Measurements from ENCODE around the gene LITAFD. TPM values are rescaled to one million over a fixed set of nuclear protein-coding genes. Genes with fewer than 3 reads are reported as not detected.

The LITAFD gene
- total and polyA plus RNA-seq, 9 of the 15 experiments (the other 6 are each of a cell fraction or from before 2014, with no cell fraction given), result not detected

- TF ChIP-seq E2F8 (IDR thresholded peaks at IDR 0.05; ENCODE audit: low read depth, partially characterized antibody) (no peak), HDAC1 (IDR thresholded peaks at IDR 0.05) (peak; percentile 70 to 93; a peak in 3 of 4 replicates), HDAC3 (IDR thresholded peaks at IDR 0.05; ENCODE audit: borderline replicate concordance, partially characterized antibody) (no peak), CREB3L1 (IDR thresholded peaks at IDR 0.05; ENCODE audit: borderline replicate concordance, low read depth) (peak; percentile 29; the same call in 1 of the 2 replicates), RBM25 (IDR thresholded peaks at IDR 0.05; ENCODE audit: low read depth, low read length, severe bottlenecking) (no peak), ZFX (CRISPR knock-in tag; IDR thresholded peaks at IDR 0.05) (peak; percentile 59), ZBTB7A (IDR thresholded peaks at IDR 0.05; ENCODE audit: borderline replicate concordance, control insufficient read depth, low read depth, low read length) (peak; percentile 92), BCOR (IDR thresholded peaks at IDR 0.05) (peak; percentile 85; the same call in 1 of the 2 replicates), DIDO1 (tag; IDR thresholded peaks at IDR 0.05; ENCODE audit: low read depth) (no peak), ZFPM2 (CRISPR knock-in tag; IDR thresholded peaks at IDR 0.05) (no peak), YY1 (IDR thresholded peaks at IDR 0.05; ENCODE audit: borderline replicate concordance in 1 of 3, control insufficient read depth in 1 of 3, extremely low read depth in 1 of 3, insufficient read depth in 3 of 3, insufficient read length in 1 of 3, insufficient replicate concordance in 2 of 3, low read depth in 1 of 3, low read length in 2 of 3) (peak in 1 of 3 experiments; percentile 53), FOXK2 (conservative IDR thresholded peaks at IDR 0.05 in 1 of 2, IDR thresholded peaks at IDR 0.05 in 1 of 2; ENCODE audit: low read depth in 2 of 2) (peak; percentile 51 to 66; a peak in 2 of 4 replicates), SRSF3 (IDR thresholded peaks at IDR 0.05; ENCODE audit: insufficient read depth, low read length) (no peak), PCBP1 (IDR thresholded peaks at IDR 0.05; ENCODE audit: low read depth, low read length, poor library complexity, severe bottlenecking) (peak; percentile 98), ETV1 (tag; conservative IDR thresholded peaks at IDR 0.05; ENCODE audit: low read depth) (no peak), ZBTB34 (CRISPR knock-in tag; IDR thresholded peaks at IDR 0.05) (no peak), DNMT1 (IDR thresholded peaks at IDR 0.05) (no peak), KDM1A (IDR thresholded peaks at IDR 0.05) (peak in 1 of 2 experiments; percentile 51; a peak in 3 of 4 replicates)
- TF ChIP-seq, protein P1, sequence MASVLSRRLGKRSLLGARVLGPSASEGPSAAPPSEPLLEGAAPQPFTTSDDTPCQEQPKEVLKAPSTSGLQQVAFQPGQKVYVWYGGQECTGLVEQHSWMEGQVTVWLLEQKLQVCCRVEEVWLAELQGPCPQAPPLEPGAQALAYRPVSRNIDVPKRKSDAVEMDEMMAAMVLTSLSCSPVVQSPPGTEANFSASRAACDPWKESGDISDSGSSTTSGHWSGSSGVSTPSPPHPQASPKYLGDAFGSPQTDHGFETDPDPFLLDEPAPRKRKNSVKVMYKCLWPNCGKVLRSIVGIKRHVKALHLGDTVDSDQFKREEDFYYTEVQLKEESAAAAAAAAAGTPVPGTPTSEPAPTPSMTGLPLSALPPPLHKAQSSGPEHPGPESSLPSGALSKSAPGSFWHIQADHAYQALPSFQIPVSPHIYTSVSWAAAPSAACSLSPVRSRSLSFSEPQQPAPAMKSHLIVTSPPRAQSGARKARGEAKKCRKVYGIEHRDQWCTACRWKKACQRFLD (CRISPR knock-in tag; IDR thresholded peaks at IDR 0.05), result peak; percentile 49; the same call in 1 of the 2 replicates
Measured at GRCh38 chr16:8868416-8869211, 13.5 kb upstream of the LITAFD start, which contains the start of gene CARHSP1 (continued).
